ENCODE measurements around the gene SLC10A7.

- no peak for TF ChIP-seq CTCF (IDR thresholded peaks at IDR 0.05; ENCODE audit: low read length)
- no peak for TF ChIP-seq EZH2phosphoT487 (IDR thresholded peaks at IDR 0.05; ENCODE audit: low read length)
Measured at GRCh38 chr4:146260521-146260920, 261.2 kb downstream of the SLC10A7 start.
